Measurements from ENCODE around the gene EFNB2.

The EFNB2 gene

GRCh38 chr13:106524108-106524507 lies 11.4 kb downstream of the EFNB2 start:
- no peak for DNase-seq

GRCh38 chr13:106523576-106523975 lies 11.9 kb downstream of the EFNB2 start:
- DNase-seq = no peak

GRCh38 chr13:106522898-106523525 lies 12.4 kb downstream of the EFNB2 start:
- DNase-seq = no peak

- DNase-seq = no peak
These were observed 13.3 kb downstream of the EFNB2 start for GRCh38 chr13:106522112-106522705.

- no peak for DNase-seq
These were observed 14.2 kb downstream of the EFNB2 start for GRCh38 chr13:106521095-106521799.

- DNase-seq = no peak
These were observed 15.0 kb downstream of the EFNB2 start for GRCh38 chr13:106520251-106521054.

- no peak for DNase-seq
These were observed 16.9 kb downstream of the EFNB2 start for GRCh38 chr13:106518512-106518911.

GRCh38 chr13:106517109-106517847 lies 18.2 kb downstream of the EFNB2 start:
- no peak for DNase-seq

GRCh38 chr13:106515635-106516254 lies 19.7 kb downstream of the EFNB2 start:
- no peak for DNase-seq

GRCh38 chr13:106514928-106515634 lies 20.4 kb downstream of the EFNB2 start:
- no peak for DNase-seq

GRCh38 chr13:106513025-106513983 lies 22.2 kb downstream of the EFNB2 start:
- DNase-seq = no peak

- peak; percentile 94 for DNase-seq
These were observed 27.7 kb downstream of the EFNB2 start for GRCh38 chr13:106507560-106508274.

GRCh38 chr13:106506286-106506685 lies 29.2 kb downstream of the EFNB2 start:
- no peak for DNase-seq

- no peak for DNase-seq
These were observed 29.7 kb downstream of the EFNB2 start for GRCh38 chr13:106505732-106506131.

- DNase-seq = no peak
These were observed 30.2 kb downstream of the EFNB2 start for GRCh38 chr13:106505295-106505694.

GRCh38 chr13:106503730-106504453 lies 31.6 kb downstream of the EFNB2 start:
- no peak for DNase-seq

GRCh38 chr13:106503272-106503671 lies 32.2 kb downstream of the EFNB2 start:
- DNase-seq = no peak

GRCh38 chr13:106500445-106500844 lies 35.0 kb downstream of the EFNB2 start:
- DNase-seq = peak; percentile 44

GRCh38 chr13:106499896-106500295 lies 35.6 kb downstream of the EFNB2 start:
- peak; percentile 96 for DNase-seq
